Measurements from ENCODE around the gene CATSPER2.
"Not testable (repeated sequence)": the region's sequence is repeated elsewhere in the genome, so short reads cannot be mapped to it uniquely, and the experiment has no call there.

CATSPER2 gene

GRCh38 chr15:43593328-43594190 lies 55.1 kb downstream of the CATSPER2 start, which contains the start of gene CKMT1B:
TSS of gene CKMT1B (plus strand) at chr15:43594027. CDS start at chr15:43594219, 192 bp downstream.
- DNase-seq (ENCODE audit: low read depth) = not testable (repeated sequence)

GRCh38 chr15:43592841-43593240 lies 55.8 kb downstream of the CATSPER2 start:
- DNase-seq (ENCODE audit: low read depth) = not testable (repeated sequence)

- not testable (repeated sequence) for DNase-seq (ENCODE audit: low read depth)
Observed at GRCh38 chr15:43589778-43590466, 58.7 kb downstream of the CATSPER2 start, which contains the start of gene PPIP5K1. TSS of gene PPIP5K1 (minus strand) at chr15:43590208. CDS start at chr15:43584504, 5,704 bp downstream.

Data from GM04504 (cell line).